Thyroid gland (tissue), 4 donors: ENCODE data around the gene CCBE1.

Source experiments
- POLR2A ChIP-seq, 2 donors: fragments of 450-650 bp; IDR thresholded peaks; one replicate each; pipeline ENCODE4 v1.6.1; 2017; ENCODE audit warnings: antibody characterized with exemption in 2 of 2, mild to moderate bottlenecking in 2 of 2, moderate library complexity in 1 of 2
- TF ChIP-seq, protein P1 (sequence below), 6 experiments: fragments of 200-600 bp in 3 of 6; fragments of 450-650 bp in 3 of 6; sonication (generic) in 3 of 6; IDR thresholded peaks; one replicate each; pipeline ENCODE4 v1.5.1; 2016 to 2019; ENCODE audit warnings: antibody characterized with exemption in 6 of 6, mild to moderate bottlenecking in 2 of 6, inconsistent platforms in 1 of 6, moderate library complexity in 1 of 6

GRCh38 chr18:59570796-59571195, 126.4 kb downstream of the CCBE1 start:
- TF ChIP-seq POLR2A (IDR thresholded peaks at IDR 0.05), result no peak
- TF ChIP-seq, protein P1, sequence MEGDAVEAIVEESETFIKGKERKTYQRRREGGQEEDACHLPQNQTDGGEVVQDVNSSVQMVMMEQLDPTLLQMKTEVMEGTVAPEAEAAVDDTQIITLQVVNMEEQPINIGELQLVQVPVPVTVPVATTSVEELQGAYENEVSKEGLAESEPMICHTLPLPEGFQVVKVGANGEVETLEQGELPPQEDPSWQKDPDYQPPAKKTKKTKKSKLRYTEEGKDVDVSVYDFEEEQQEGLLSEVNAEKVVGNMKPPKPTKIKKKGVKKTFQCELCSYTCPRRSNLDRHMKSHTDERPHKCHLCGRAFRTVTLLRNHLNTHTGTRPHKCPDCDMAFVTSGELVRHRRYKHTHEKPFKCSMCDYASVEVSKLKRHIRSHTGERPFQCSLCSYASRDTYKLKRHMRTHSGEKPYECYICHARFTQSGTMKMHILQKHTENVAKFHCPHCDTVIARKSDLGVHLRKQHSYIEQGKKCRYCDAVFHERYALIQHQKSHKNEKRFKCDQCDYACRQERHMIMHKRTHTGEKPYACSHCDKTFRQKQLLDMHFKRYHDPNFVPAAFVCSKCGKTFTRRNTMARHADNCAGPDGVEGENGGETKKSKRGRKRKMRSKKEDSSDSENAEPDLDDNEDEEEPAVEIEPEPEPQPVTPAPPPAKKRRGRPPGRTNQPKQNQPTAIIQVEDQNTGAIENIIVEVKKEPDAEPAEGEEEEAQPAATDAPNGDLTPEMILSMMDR (IDR thresholded peaks at IDR 0.05), result no peak
